Liver (tissue), 9 donors: ENCODE data around the gene CAMKMT. TPM values are rescaled to one million over a fixed set of nuclear protein-coding genes. Genes with fewer than 3 reads are reported as not detected.

ENCODE experiments used
- DNase-seq: peaks from one replicate; pipeline ENCODE4 v3.0.0-alpha.2; 2017; ENCODE audit warnings: low spot score
- H3K27ac ChIP-seq, 2 donors: one replicate each; pipeline ENCODE4 v1.7.0; 2013; ENCODE audit warnings: inconsistent platforms in 2 of 2, low read length in 2 of 2, control low read depth in 1 of 2, low read depth in 1 of 2, mild to moderate bottlenecking in 1 of 2
- H3K27me3 ChIP-seq, 4 donors: one replicate each; pipeline versions ENCODE4 v1.6.1 to v1.7.0; 2013; ENCODE audit warnings: low read length in 3 of 4, inconsistent platforms in 1 of 4, mild to moderate bottlenecking in 1 of 4, moderate library complexity in 1 of 4; ENCODE audit not compliant: control insufficient read depth in 4 of 4, insufficient read depth in 4 of 4
- H3K36me3 ChIP-seq, 4 donors: one replicate each; pipeline versions ENCODE4 v1.6.1 to v1.7.0; 2013; ENCODE audit warnings: low read length in 3 of 4, mild to moderate bottlenecking in 3 of 4, low read depth in 1 of 4, moderate library complexity in 1 of 4; ENCODE audit not compliant: control insufficient read depth in 4 of 4, insufficient read depth in 3 of 4
- H3K4me1 ChIP-seq, 4 donors: one replicate each; pipeline versions ENCODE4 v1.6.1 to v1.7.0; 2013; ENCODE audit warnings: low read length in 3 of 4, mild to moderate bottlenecking in 3 of 4, moderate library complexity in 1 of 4; ENCODE audit not compliant: control insufficient read depth in 4 of 4, insufficient read depth in 4 of 4
- H3K4me3 ChIP-seq, 3 donors: one replicate each; pipeline versions ENCODE4 v1.6.1 to v1.7.0; 2013; ENCODE audit warnings: low read length in 3 of 3, control low read depth in 1 of 3, low read depth in 1 of 3, mild to moderate bottlenecking in 1 of 3
- H3K9ac ChIP-seq, 2 donors: one replicate each; pipeline ENCODE4 v1.7.0; 2013; ENCODE audit warnings: low read length in 2 of 2, mild to moderate bottlenecking in 2 of 2, moderate library complexity in 2 of 2, control low read depth in 1 of 2, low read depth in 1 of 2
- H3K9me3 ChIP-seq, 4 donors: one replicate each; pipeline versions ENCODE4 v1.6.1 to v1.7.0; 2013; ENCODE audit warnings: low read length in 3 of 4; ENCODE audit not compliant: control insufficient read depth in 4 of 4
- EGR1 ChIP-seq, 2 donors: IDR thresholded peaks; 2 replicates each; pipeline ENCODE4 v1.6.1; 2016 to 2018; ENCODE audit warnings: antibody characterized with exemption in 2 of 2, low read depth in 2 of 2
- FOXA1 ChIP-seq: IDR thresholded peaks from 2 replicates; pipeline ENCODE4 v1.6.1; 2016; ENCODE audit warnings: antibody characterized with exemption
- FOXA2 ChIP-seq: IDR thresholded peaks from 2 replicates; pipeline ENCODE4 v1.6.1; 2016; ENCODE audit warnings: antibody characterized with exemption
- GABPA ChIP-seq, 2 donors: IDR thresholded peaks in 1 of 2; conservative IDR thresholded peaks in 1 of 2; 2 replicates each; pipeline ENCODE4 v1.6.1; 2016; ENCODE audit warnings: antibody characterized with exemption in 2 of 2, mild to moderate bottlenecking in 1 of 2, moderate library complexity in 1 of 2
- HNF4A ChIP-seq, 2 donors: conservative IDR thresholded peaks; 2 replicates each; pipeline ENCODE4 v1.6.1; 2016; ENCODE audit warnings: antibody characterized with exemption in 2 of 2, mild to moderate bottlenecking in 2 of 2
- HNF4G ChIP-seq: IDR thresholded peaks from 2 replicates; pipeline ENCODE4 v1.6.1; 2016; ENCODE audit warnings: antibody characterized with exemption
- JUND ChIP-seq, 2 donors: IDR thresholded peaks; 2 replicates each; pipeline ENCODE4 v1.6.1; 2016; ENCODE audit warnings: antibody characterized with exemption in 2 of 2
- NR2F2 ChIP-seq: IDR thresholded peaks from 2 replicates; pipeline ENCODE4 v1.6.1; 2016; ENCODE audit warnings: antibody characterized with exemption
- RAD21 ChIP-seq, 2 donors: IDR thresholded peaks; 2 replicates each; pipeline ENCODE4 v1.6.1; 2016; ENCODE audit warnings: antibody characterized with exemption in 2 of 2, mild to moderate bottlenecking in 2 of 2
- RXRA ChIP-seq, 2 donors: IDR thresholded peaks; 2 replicates each; pipeline ENCODE4 v1.6.1; 2017 to 2018; ENCODE audit warnings: antibody characterized with exemption in 2 of 2, mild to moderate bottlenecking in 1 of 2
- SP1 ChIP-seq: IDR thresholded peaks from 2 replicates; pipeline ENCODE4 v1.6.1; 2018; ENCODE audit warnings: antibody characterized with exemption, mild to moderate bottlenecking
- TAF1 ChIP-seq: conservative IDR thresholded peaks from 2 replicates; pipeline ENCODE4 v1.6.1; 2016; ENCODE audit warnings: antibody characterized with exemption, mild to moderate bottlenecking
- YY1 ChIP-seq: IDR thresholded peaks from 2 replicates; pipeline ENCODE4 v1.6.1; 2016; ENCODE audit warnings: antibody characterized with exemption, mild to moderate bottlenecking
- polyA plus RNA-seq, 2 donors: library from polyadenylated mRNA; stranded (reverse) in 1 of 2; unstranded in 1 of 2; fragments of 200-250 nt in 1 of 2; fragments of >200 nt in 1 of 2; fragmentation: Nextera tagmentation in 1 of 2; extraction: Ambion mirVana in 1 of 2; gene quantifications; one replicate each; pipeline versions ENCODE4 v1.2.1 to v1.2.3, GENCODE V29; 2013 to 2015
- total RNA-seq, 2 donors: library from RNA; depleted of rRNA; stranded (reverse); fragments of >200 nt; gene quantifications; one replicate each; pipeline ENCODE4 v1.2.3, GENCODE V29; 2014
- TF ChIP-seq, protein P1 (sequence below): fragments of 150-350 bp; IDR thresholded peaks from 2 replicates; pipeline ENCODE4 v1.5.1; 2017; ENCODE audit warnings: improper control_type of control experiment, low read depth, low read length; ENCODE audit not compliant: missing input control
- TF ChIP-seq, protein P2 (sequence below): IDR thresholded peaks from 2 replicates; pipeline ENCODE4 v1.6.1; 2016; ENCODE audit warnings: antibody characterized with exemption, mild to moderate bottlenecking
- TF ChIP-seq, protein P3 (sequence below): IDR thresholded peaks from 2 replicates; pipeline ENCODE4 v1.6.1; 2016; ENCODE audit warnings: antibody characterized with exemption
- TF ChIP-seq, protein P4 (sequence below): IDR thresholded peaks from 2 replicates; pipeline ENCODE4 v1.6.1; 2016; ENCODE audit warnings: antibody characterized with exemption
- TF ChIP-seq, protein P5 (sequence below): IDR thresholded peaks from 2 replicates; pipeline ENCODE4 v1.6.1; 2016; ENCODE audit warnings: antibody characterized with exemption
- donor health status: healthy.
- donor health status: healthy.
- donor health status: healthy.
- donor health status: healthy.
- donor health status: healthy.

CAMKMT gene
- total and polyA plus RNA-seq, 4 donors = 1.5 to 12.7 (median 7.1) TPM

DNA sequence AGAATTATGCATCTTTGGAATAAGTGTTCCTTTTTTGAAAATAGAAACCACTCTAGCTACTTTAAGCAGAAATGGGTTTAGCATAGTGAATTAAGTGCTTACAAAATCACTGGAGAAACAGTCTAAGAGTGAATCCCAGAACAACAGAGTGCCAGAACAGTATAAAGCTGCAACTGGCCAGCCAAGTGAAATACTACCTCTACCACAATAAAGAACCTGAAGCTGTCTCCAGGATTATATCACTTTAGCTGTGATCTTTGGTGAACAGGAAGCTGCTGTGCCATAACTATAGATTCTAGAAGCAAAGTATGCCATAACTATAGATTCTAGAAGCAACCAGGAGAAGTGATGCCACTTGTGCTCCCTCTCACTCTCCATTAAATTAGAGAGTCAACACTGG, 7.6 kb downstream of the CAMKMT start:
- no peak for DNase-seq
- H3K9me3 ChIP-seq = no peaks in the 10 kb centered on the region
- H3K4me3 ChIP-seq = no peak overlapping the region
- no peaks in the 10 kb centered on the region for H3K27me3 ChIP-seq
- TF ChIP-seq YY1 = no peak
- TF ChIP-seq, protein P1, sequence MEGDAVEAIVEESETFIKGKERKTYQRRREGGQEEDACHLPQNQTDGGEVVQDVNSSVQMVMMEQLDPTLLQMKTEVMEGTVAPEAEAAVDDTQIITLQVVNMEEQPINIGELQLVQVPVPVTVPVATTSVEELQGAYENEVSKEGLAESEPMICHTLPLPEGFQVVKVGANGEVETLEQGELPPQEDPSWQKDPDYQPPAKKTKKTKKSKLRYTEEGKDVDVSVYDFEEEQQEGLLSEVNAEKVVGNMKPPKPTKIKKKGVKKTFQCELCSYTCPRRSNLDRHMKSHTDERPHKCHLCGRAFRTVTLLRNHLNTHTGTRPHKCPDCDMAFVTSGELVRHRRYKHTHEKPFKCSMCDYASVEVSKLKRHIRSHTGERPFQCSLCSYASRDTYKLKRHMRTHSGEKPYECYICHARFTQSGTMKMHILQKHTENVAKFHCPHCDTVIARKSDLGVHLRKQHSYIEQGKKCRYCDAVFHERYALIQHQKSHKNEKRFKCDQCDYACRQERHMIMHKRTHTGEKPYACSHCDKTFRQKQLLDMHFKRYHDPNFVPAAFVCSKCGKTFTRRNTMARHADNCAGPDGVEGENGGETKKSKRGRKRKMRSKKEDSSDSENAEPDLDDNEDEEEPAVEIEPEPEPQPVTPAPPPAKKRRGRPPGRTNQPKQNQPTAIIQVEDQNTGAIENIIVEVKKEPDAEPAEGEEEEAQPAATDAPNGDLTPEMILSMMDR = no peak
- TF ChIP-seq TAF1 = no peak
- TF ChIP-seq GABPA (IDR thresholded peaks at IDR 0.05 in 1 of 2, conservative IDR thresholded peaks at IDR 0.05 in 1 of 2) = no peak
- no peak for TF ChIP-seq HNF4G
- TF ChIP-seq SP1 = no peak
- TF ChIP-seq FOXA2 = no peak
- TF ChIP-seq, protein P2, sequence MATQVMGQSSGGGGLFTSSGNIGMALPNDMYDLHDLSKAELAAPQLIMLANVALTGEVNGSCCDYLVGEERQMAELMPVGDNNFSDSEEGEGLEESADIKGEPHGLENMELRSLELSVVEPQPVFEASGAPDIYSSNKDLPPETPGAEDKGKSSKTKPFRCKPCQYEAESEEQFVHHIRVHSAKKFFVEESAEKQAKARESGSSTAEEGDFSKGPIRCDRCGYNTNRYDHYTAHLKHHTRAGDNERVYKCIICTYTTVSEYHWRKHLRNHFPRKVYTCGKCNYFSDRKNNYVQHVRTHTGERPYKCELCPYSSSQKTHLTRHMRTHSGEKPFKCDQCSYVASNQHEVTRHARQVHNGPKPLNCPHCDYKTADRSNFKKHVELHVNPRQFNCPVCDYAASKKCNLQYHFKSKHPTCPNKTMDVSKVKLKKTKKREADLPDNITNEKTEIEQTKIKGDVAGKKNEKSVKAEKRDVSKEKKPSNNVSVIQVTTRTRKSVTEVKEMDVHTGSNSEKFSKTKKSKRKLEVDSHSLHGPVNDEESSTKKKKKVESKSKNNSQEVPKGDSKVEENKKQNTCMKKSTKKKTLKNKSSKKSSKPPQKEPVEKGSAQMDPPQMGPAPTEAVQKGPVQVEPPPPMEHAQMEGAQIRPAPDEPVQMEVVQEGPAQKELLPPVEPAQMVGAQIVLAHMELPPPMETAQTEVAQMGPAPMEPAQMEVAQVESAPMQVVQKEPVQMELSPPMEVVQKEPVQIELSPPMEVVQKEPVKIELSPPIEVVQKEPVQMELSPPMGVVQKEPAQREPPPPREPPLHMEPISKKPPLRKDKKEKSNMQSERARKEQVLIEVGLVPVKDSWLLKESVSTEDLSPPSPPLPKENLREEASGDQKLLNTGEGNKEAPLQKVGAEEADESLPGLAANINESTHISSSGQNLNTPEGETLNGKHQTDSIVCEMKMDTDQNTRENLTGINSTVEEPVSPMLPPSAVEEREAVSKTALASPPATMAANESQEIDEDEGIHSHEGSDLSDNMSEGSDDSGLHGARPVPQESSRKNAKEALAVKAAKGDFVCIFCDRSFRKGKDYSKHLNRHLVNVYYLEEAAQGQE = no peak
- TF ChIP-seq, protein P3, sequence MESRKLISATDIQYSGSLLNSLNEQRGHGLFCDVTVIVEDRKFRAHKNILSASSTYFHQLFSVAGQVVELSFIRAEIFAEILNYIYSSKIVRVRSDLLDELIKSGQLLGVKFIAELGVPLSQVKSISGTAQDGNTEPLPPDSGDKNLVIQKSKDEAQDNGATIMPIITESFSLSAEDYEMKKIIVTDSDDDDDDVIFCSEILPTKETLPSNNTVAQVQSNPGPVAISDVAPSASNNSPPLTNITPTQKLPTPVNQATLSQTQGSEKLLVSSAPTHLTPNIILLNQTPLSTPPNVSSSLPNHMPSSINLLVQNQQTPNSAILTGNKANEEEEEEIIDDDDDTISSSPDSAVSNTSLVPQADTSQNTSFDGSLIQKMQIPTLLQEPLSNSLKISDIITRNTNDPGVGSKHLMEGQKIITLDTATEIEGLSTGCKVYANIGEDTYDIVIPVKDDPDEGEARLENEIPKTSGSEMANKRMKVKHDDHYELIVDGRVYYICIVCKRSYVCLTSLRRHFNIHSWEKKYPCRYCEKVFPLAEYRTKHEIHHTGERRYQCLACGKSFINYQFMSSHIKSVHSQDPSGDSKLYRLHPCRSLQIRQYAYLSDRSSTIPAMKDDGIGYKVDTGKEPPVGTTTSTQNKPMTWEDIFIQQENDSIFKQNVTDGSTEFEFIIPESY = no peak
- TF ChIP-seq, protein P4, sequence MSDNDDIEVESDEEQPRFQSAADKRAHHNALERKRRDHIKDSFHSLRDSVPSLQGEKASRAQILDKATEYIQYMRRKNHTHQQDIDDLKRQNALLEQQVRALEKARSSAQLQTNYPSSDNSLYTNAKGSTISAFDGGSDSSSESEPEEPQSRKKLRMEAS = no peak
- no peak for TF ChIP-seq EGR1 (IDR thresholded peaks at IDR 0.05; ENCODE audit: low read depth in 2 of 2)
- TF ChIP-seq RAD21 (IDR thresholded peaks at IDR 0.05) = no peak
- TF ChIP-seq, protein P5, sequence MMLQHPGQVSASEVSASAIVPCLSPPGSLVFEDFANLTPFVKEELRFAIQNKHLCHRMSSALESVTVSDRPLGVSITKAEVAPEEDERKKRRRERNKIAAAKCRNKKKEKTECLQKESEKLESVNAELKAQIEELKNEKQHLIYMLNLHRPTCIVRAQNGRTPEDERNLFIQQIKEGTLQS = no peak
- TF ChIP-seq JUND (IDR thresholded peaks at IDR 0.05) = no peak
- no peak for TF ChIP-seq FOXA1
- TF ChIP-seq RXRA (IDR thresholded peaks at IDR 0.05) = no peak
- no peak for TF ChIP-seq NR2F2
- TF ChIP-seq HNF4A (conservative IDR thresholded peaks at IDR 0.05) = no peak
- H3K9ac ChIP-seq = no peak overlapping the region
- H3K4me1 ChIP-seq = no peaks in the 10 kb centered on the region
- H3K27ac ChIP-seq = no peak overlapping the region
- no peaks in the 10 kb centered on the region for H3K36me3 ChIP-seq

DNA sequence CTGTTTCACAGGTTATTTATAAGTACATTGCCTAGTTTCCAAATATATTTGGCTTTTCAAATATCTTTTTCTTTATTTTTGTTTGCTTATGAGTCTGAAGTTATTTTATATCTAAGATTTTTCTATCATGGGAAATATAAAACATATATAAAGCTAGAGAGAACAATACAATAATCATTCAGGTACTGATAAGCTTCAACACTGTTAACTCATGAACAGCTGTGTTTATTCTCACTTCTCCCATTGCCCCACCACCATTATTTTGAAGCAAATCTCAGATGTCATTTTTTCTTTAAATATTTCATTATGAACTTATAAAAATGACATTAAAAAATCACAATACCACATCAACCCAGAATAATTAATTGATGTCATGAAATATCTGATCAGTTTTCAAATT, 9.7 kb downstream of the CAMKMT start:
- Histone ChIP-seq H3K36me3 (no peaks in the 10 kb centered on the region), H3K9ac (no peak overlapping the region), H3K27me3 (no peaks in the 10 kb centered on the region), H3K4me1 (no peaks in the 10 kb centered on the region), H3K9me3 (no peaks in the 10 kb centered on the region), H3K4me3 (no peak overlapping the region), H3K27ac (no peak overlapping the region)
- DNase-seq = no peak
- TF ChIP-seq JUND (IDR thresholded peaks at IDR 0.05) (no peak), RAD21 (IDR thresholded peaks at IDR 0.05) (no peak), EGR1 (IDR thresholded peaks at IDR 0.05; ENCODE audit: low read depth in 2 of 2) (no peak), GABPA (IDR thresholded peaks at IDR 0.05 in 1 of 2, conservative IDR thresholded peaks at IDR 0.05 in 1 of 2) (no peak), YY1 (no peak), FOXA1 (no peak), HNF4A (conservative IDR thresholded peaks at IDR 0.05) (no peak), RXRA (IDR thresholded peaks at IDR 0.05) (no peak), SP1 (no peak), HNF4G (no peak), NR2F2 (no peak)
- TF ChIP-seq, protein P1 = no peak
- TF ChIP-seq, protein P5 = no peak
- TF ChIP-seq, protein P2 = no peak
